SK-N-SH treated with all-trans-retinoic acid at 6 μM for 48 hours (cell line): Measurements from ENCODE around the gene C1QTNF5.

ENCODE experiments used
- ATAC-seq: fragments of 200-7000 bp; cut with Tn5 transposase; 3 replicates; pipeline ENCODE4 v1.9.1; 2020; ENCODE audit warnings: mild to moderate bottlenecking, moderate library complexity
- ARNTL ChIP-seq: fragments of 450-650 bp; formaldehyde crosslinking; IDR thresholded peaks from 2 replicates; pipeline ENCODE4 v1.5.0; 2020; ENCODE audit warnings: low read depth, mild to moderate bottlenecking, moderate library complexity, borderline replicate concordance
- BACH2 ChIP-seq: fragments of 250-450 bp; sonication (Bioruptor Pico); IDR thresholded peaks from 2 replicates; pipeline ENCODE4 v1.9.0; 2021; ENCODE audit warnings: mild to moderate bottlenecking, borderline replicate concordance
- CREB5 ChIP-seq: fragments of 250-450 bp; sonication (Bioruptor Pico); IDR thresholded peaks from 2 replicates; pipeline ENCODE4 v1.5.1; 2020; ENCODE audit warnings: low read depth, mild to moderate bottlenecking, moderate library complexity
- CSDC2 ChIP-seq: fragments of 250-450 bp; sonication (Bioruptor Pico); IDR thresholded peaks from 2 replicates; pipeline ENCODE4 v1.5.0; 2020; ENCODE audit warnings: mild to moderate bottlenecking, moderate library complexity
- CSRNP3 ChIP-seq: fragments of 250-450 bp; sonication (Bioruptor Pico); IDR thresholded peaks from 2 replicates; pipeline ENCODE4 v1.5.1; 2021; ENCODE audit warnings: mild to moderate bottlenecking, moderate library complexity
- ESRRG ChIP-seq: fragments of 250-450 bp; sonication (Bioruptor Pico); IDR thresholded peaks from 2 replicates; pipeline ENCODE4 v1.6.1; 2021; ENCODE audit warnings: mild to moderate bottlenecking
- GLIS3 ChIP-seq: fragments of 250-450 bp; sonication (Bioruptor Pico); IDR thresholded peaks from 2 replicates; pipeline ENCODE4 v1.5.0; 2020; ENCODE audit warnings: mild to moderate bottlenecking, moderate library complexity
- ISL1 ChIP-seq: fragments of 250-450 bp; sonication (Bioruptor Pico); IDR thresholded peaks from 2 replicates; pipeline ENCODE4 v2.1.2; 2022; ENCODE audit warnings: mild to moderate bottlenecking, moderate library complexity
- OSR1 ChIP-seq: fragments of 250-450 bp; sonication (Bioruptor Pico); IDR thresholded peaks from 2 replicates; pipeline ENCODE4 v1.8.0; 2022; ENCODE audit warnings: moderate library complexity, mild to moderate bottlenecking, inconsistent platforms
- PATZ1 ChIP-seq: fragments of 250-450 bp; sonication (Bioruptor Pico); IDR thresholded peaks from 2 replicates; pipeline ENCODE4 v1.8.0; 2020; ENCODE audit warnings: mild to moderate bottlenecking, moderate library complexity, borderline replicate concordance
- POU6F1 ChIP-seq: fragments of 250-450 bp; sonication (Bioruptor Pico); IDR thresholded peaks from 2 replicates; pipeline ENCODE4 v1.8.0; 2021; ENCODE audit warnings: low read depth, mild to moderate bottlenecking, moderate library complexity, borderline replicate concordance
- PPARA ChIP-seq: fragments of 250-450 bp; sonication (Bioruptor Pico); IDR thresholded peaks from 2 replicates; pipeline ENCODE4 v1.5.0; 2020; ENCODE audit warnings: mild to moderate bottlenecking, borderline replicate concordance
- RARB ChIP-seq: fragments of 250-450 bp; sonication (Bioruptor Pico); IDR thresholded peaks from 2 replicates; pipeline ENCODE4 v1.8.0; 2021; ENCODE audit warnings: mild to moderate bottlenecking, moderate library complexity
- SNAI2 ChIP-seq: fragments of 250-450 bp; sonication (Bioruptor Pico); IDR thresholded peaks from 2 replicates; pipeline ENCODE4 v1.5.0; 2020; ENCODE audit warnings: mild to moderate bottlenecking, moderate library complexity
- TCF4 ChIP-seq: fragments of 250-450 bp; sonication (Bioruptor Pico); IDR thresholded peaks from 2 replicates; pipeline ENCODE4 v1.8.0; 2021; ENCODE audit warnings: mild to moderate bottlenecking, moderate library complexity, borderline replicate concordance
- TOX ChIP-seq: fragments of 250-450 bp; sonication (Bioruptor Pico); IDR thresholded peaks from 2 replicates; pipeline ENCODE4 v1.8.0; 2021; ENCODE audit warnings: mild to moderate bottlenecking, moderate library complexity, borderline replicate concordance
- TSHZ2 ChIP-seq: fragments of 250-450 bp; sonication (Bioruptor Pico); IDR thresholded peaks from 2 replicates; pipeline ENCODE4 v1.5.0; 2020; ENCODE audit warnings: mild to moderate bottlenecking, moderate library complexity
- ZC3H10 ChIP-seq: fragments of 250-450 bp; sonication (Bioruptor Pico); IDR thresholded peaks from 2 replicates; pipeline ENCODE4 v1.5.1; 2021; ENCODE audit warnings: mild to moderate bottlenecking, moderate library complexity
- ZFP3 ChIP-seq: fragments of 250-450 bp; sonication (Bioruptor Pico); IDR thresholded peaks from 2 replicates; pipeline ENCODE4 v1.5.0; 2020; ENCODE audit warnings: mild to moderate bottlenecking, moderate library complexity
- ZFP30 ChIP-seq: fragments of 450-650 bp; formaldehyde crosslinking; IDR thresholded peaks from 2 replicates; pipeline ENCODE4 v1.5.0; 2022; ENCODE audit warnings: mild to moderate bottlenecking, moderate library complexity
- ZNF565 ChIP-seq: fragments of 450-650 bp; formaldehyde crosslinking; conservative IDR thresholded peaks from 2 replicates; pipeline ENCODE4 v1.5.0; 2020; ENCODE audit warnings: low read depth, mild to moderate bottlenecking, moderate library complexity
- ZNF8 ChIP-seq: fragments of 450-650 bp; formaldehyde crosslinking; IDR thresholded peaks from 2 replicates; pipeline ENCODE4 v1.5.0; 2020; ENCODE audit warnings: mild to moderate bottlenecking, moderate library complexity

The C1QTNF5 gene

GRCh38 chr11:119366690-119367620 is 26.3 kb upstream of the C1QTNF5 start:
- ATAC-seq, result no peak
- TF ChIP-seq CREB5 (no peak), TOX (CRISPR knock-in tag) (no peak), BACH2 (CRISPR knock-in tag) (no peak), ISL1 (CRISPR knock-in tag) (no peak), ESRRG (CRISPR knock-in tag) (no peak), ZC3H10 (CRISPR knock-in tag) (no peak), TCF4 (CRISPR knock-in tag) (no peak), CSRNP3 (no peak), SNAI2 (no peak), RARB (CRISPR knock-in tag) (no peak), OSR1 (CRISPR knock-in tag) (no peak), ARNTL (CRISPR knock-in tag) (no peak), ZFP3 (CRISPR knock-in tag) (no peak), ZFP30 (no peak), TSHZ2 (CRISPR knock-in tag) (no peak)

GRCh38 chr11:119365071-119365591 is 24.4 kb upstream of the C1QTNF5 start:
- no peak for TF ChIP-seq ZFP3 (CRISPR knock-in tag)
- TF ChIP-seq GLIS3 (CRISPR knock-in tag), result no peak
- no peak for TF ChIP-seq ISL1 (CRISPR knock-in tag)
- ATAC-seq, result no peak

GRCh38 chr11:119363851-119364590 is 23.3 kb upstream of the C1QTNF5 start:
- ATAC-seq, result peak; percentile 39
- TF ChIP-seq TOX (CRISPR knock-in tag) (no peak), PPARA (no peak), ZFP3 (CRISPR knock-in tag) (no peak), GLIS3 (CRISPR knock-in tag) (no peak), OSR1 (CRISPR knock-in tag) (no peak), CSDC2 (CRISPR knock-in tag) (no peak), PATZ1 (CRISPR knock-in tag) (no peak), POU6F1 (CRISPR knock-in tag) (no peak), ZNF8 (CRISPR knock-in tag) (no peak), ZNF565 (CRISPR knock-in tag) (no peak), ZC3H10 (CRISPR knock-in tag) (no peak), ESRRG (CRISPR knock-in tag) (no peak), ISL1 (CRISPR knock-in tag) (no peak), TSHZ2 (CRISPR knock-in tag) (no peak), CREB5 (no peak)
